A673 (cell line): ENCODE data around the gene HIVEP1.

Experiments used
- EZH2 ChIP-seq: fragments of 200-600 bp; sonication (generic); IDR thresholded peaks from 2 replicates; pipeline ENCODE4 v1.6.1; 2017; ENCODE audit warnings: borderline replicate concordance, low read depth, mild to moderate bottlenecking, mixed read lengths, antibody characterized with exemption, low read length; ENCODE audit not compliant: poor library complexity, severe bottlenecking
- TF ChIP-seq, protein P1 (sequence below): fragments of 300-800, 200-600 bp; sonication (generic); conservative IDR thresholded peaks from 2 replicates; pipeline ENCODE4 v1.5.1; 2017; ENCODE audit warnings: low read depth, mild to moderate bottlenecking, antibody characterized with exemption, low read length, moderate library complexity, mixed read lengths

DNA sequence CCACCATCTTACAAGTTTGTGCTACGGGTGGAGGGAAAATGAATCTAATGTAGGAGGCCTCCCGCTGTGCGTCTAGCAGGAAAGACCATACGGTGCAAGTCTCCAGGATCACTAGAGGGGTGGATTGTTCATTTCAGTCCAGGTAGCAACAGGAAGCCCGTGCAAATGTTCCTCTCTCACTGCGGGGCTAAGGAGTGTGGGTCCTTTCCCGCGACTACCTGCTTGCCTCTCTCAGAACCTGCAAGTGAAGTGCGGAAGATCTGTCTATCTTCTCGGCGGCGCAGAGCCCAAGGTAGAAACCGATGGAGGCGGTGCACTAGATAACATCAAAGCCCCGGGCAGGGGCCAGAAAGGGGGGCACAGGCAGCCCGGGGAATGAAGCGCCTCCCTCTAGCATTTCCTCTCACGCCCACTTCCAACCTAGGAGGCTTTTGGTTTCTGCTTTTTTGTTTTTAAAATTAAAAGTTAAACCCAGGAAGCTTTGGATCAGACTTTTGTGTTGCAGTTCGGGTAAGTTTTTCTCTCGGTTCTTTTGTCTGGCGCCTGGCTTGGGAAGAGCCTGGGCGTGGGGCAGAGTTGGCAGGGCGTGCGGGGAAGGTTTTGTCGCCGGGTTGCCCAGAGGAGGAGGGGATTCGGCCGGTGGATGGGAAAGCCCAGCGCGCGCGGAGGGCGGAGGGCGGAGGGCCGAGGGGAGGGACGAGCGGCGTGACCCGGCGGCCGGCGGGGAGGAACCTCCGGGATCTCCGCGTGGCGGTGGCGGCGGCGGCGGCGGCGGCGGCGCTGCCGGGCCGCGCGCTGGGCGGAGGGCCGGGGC lies 3.5 kb upstream of the HIVEP1 start:
- TF ChIP-seq, protein P1, sequence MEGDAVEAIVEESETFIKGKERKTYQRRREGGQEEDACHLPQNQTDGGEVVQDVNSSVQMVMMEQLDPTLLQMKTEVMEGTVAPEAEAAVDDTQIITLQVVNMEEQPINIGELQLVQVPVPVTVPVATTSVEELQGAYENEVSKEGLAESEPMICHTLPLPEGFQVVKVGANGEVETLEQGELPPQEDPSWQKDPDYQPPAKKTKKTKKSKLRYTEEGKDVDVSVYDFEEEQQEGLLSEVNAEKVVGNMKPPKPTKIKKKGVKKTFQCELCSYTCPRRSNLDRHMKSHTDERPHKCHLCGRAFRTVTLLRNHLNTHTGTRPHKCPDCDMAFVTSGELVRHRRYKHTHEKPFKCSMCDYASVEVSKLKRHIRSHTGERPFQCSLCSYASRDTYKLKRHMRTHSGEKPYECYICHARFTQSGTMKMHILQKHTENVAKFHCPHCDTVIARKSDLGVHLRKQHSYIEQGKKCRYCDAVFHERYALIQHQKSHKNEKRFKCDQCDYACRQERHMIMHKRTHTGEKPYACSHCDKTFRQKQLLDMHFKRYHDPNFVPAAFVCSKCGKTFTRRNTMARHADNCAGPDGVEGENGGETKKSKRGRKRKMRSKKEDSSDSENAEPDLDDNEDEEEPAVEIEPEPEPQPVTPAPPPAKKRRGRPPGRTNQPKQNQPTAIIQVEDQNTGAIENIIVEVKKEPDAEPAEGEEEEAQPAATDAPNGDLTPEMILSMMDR, result no peak
- no peak for TF ChIP-seq EZH2
